Osteocyte (in vitro differentiated cells): ENCODE data around the gene YIPF6. TPM values are rescaled to one million over a fixed set of nuclear protein-coding genes. Genes with fewer than 3 reads are reported as not detected.
"Not testable (repeated sequence)": the region's sequence is repeated elsewhere in the genome, so short reads cannot be mapped to it uniquely, and the experiment has no call there.

Experiments
- DNase-seq: peaks from one replicate; pipeline ENCODE4 v3.0.0; 2021; ENCODE audit warnings: mixed read lengths; ENCODE audit not compliant: unreplicated experiment; ENCODE audit errors: extremely low spot score
- H3K27ac Mint-ChIP-seq: one replicate; pipeline ENCODE4 v1.8.0; 2021; ENCODE audit warnings: mild to moderate bottlenecking, mixed read lengths; ENCODE audit not compliant: unreplicated experiment
- H3K27me3 Mint-ChIP-seq: one replicate; pipeline ENCODE4 v1.8.0; 2021; ENCODE audit warnings: mixed read lengths; ENCODE audit not compliant: unreplicated experiment
- H3K36me3 Mint-ChIP-seq: one replicate; pipeline ENCODE4 v1.8.0; 2021; ENCODE audit warnings: mixed read lengths; ENCODE audit not compliant: unreplicated experiment
- H3K4me1 Mint-ChIP-seq: one replicate; pipeline ENCODE4 v1.8.0; 2021; ENCODE audit warnings: mixed read lengths; ENCODE audit not compliant: unreplicated experiment
- H3K4me3 Mint-ChIP-seq: one replicate; pipeline ENCODE4 v1.8.0; 2021; ENCODE audit warnings: mild to moderate bottlenecking, moderate library complexity, mixed read lengths; ENCODE audit not compliant: unreplicated experiment
- H3K9me3 Mint-ChIP-seq: one replicate; pipeline ENCODE4 v1.8.0; 2021; ENCODE audit warnings: mixed read lengths; ENCODE audit not compliant: unreplicated experiment
- CTCF ChIP-seq: fragments of 200-600 bp; sonication (generic); IDR thresholded peaks from 2 replicates; pipeline ENCODE4 v1.5.0; 2021; ENCODE audit warnings: antibody characterized with exemption, mild to moderate bottlenecking, moderate library complexity
- total RNA-seq: library from RNA; stranded (reverse); gene quantifications from 2 replicates; pipeline ENCODE4 v1.2.1, GENCODE V29; 2021

Gene YIPF6
- total RNA-seq, 1 donor from 2014 or later, result 40.0 TPM

GRCh38 chrX:68464796-68465195 is 34.1 kb upstream of the YIPF6 start:
- H3K27me3 Mint-ChIP-seq, result peaks cover 4% of the 10 kb centered on the region
- H3K4me3 Mint-ChIP-seq, result no peak overlapping the region
- H3K4me1 Mint-ChIP-seq, result no peaks in the 10 kb centered on the region

GRCh38 chrX:68480969-68481368 is 17.9 kb upstream of the YIPF6 start:
- no peak for TF ChIP-seq CTCF
- peaks cover 5% of the 10 kb centered on the region for H3K27me3 Mint-ChIP-seq
- no peaks in the 10 kb centered on the region for H3K9me3 Mint-ChIP-seq
- no peak for DNase-seq
- no peaks in the 10 kb centered on the region for H3K4me1 Mint-ChIP-seq
- H3K4me3 Mint-ChIP-seq, result no peak overlapping the region
- H3K36me3 Mint-ChIP-seq, result no peaks in the 10 kb centered on the region
- no peak overlapping the region for H3K27ac Mint-ChIP-seq

More at GRCh38 chrX:68464796-68465195, 34.1 kb upstream of the YIPF6 start:
- DNase-seq, result no peak
- Mint-ChIP-seq H3K27ac (no peak overlapping the region), H3K9me3 (no peaks in the 10 kb centered on the region), H3K36me3 (no peaks in the 10 kb centered on the region)
- TF ChIP-seq CTCF, result no peak

- H3K27me3 Mint-ChIP-seq, H3K27ac Mint-ChIP-seq, H3K9me3 Mint-ChIP-seq, H3K36me3 Mint-ChIP-seq, H3K4me1 Mint-ChIP-seq, H3K4me3 Mint-ChIP-seq, DNase-seq: not testable (repeated sequence)
Measured at GRCh38 chrX:68486198-68486597, 12.7 kb upstream of the YIPF6 start.

- H3K27me3 Mint-ChIP-seq, result peaks cover 2% of the 10 kb centered on the region
- no peaks in the 10 kb centered on the region for H3K36me3 Mint-ChIP-seq
- no peak for TF ChIP-seq CTCF
- no peaks in the 10 kb centered on the region for H3K4me1 Mint-ChIP-seq
- no peak overlapping the region for H3K27ac Mint-ChIP-seq
- no peaks in the 10 kb centered on the region for H3K9me3 Mint-ChIP-seq
- no peak for DNase-seq
- H3K4me3 Mint-ChIP-seq, result no peak overlapping the region
Measured at GRCh38 chrX:68487254-68487653, 11.6 kb upstream of the YIPF6 start.

GRCh38 chrX:68487924-68488323 is 10.9 kb upstream of the YIPF6 start:
- no peak for TF ChIP-seq CTCF
- Mint-ChIP-seq H3K4me3 (no peak overlapping the region), H3K27me3 (peaks cover 2% of the 10 kb centered on the region), H3K4me1 (no peaks in the 10 kb centered on the region), H3K36me3 (no peaks in the 10 kb centered on the region), H3K9me3 (no peaks in the 10 kb centered on the region), H3K27ac (no peak overlapping the region)
- no peak for DNase-seq

GRCh38 chrX:68488657-68489056 is 10.2 kb upstream of the YIPF6 start:
- H3K4me3 Mint-ChIP-seq, result no peak overlapping the region
- H3K27ac Mint-ChIP-seq, result no peak overlapping the region
- H3K9me3 Mint-ChIP-seq, result no peaks in the 10 kb centered on the region
- DNase-seq, result no peak
- H3K27me3 Mint-ChIP-seq, result peaks cover 2% of the 10 kb centered on the region
- no peaks in the 10 kb centered on the region for H3K4me1 Mint-ChIP-seq
- TF ChIP-seq CTCF, result no peak
- H3K36me3 Mint-ChIP-seq, result no peaks in the 10 kb centered on the region
